ENCODE data around the gene PPFIBP1. TPM values are rescaled to one million over a fixed set of nuclear protein-coding genes. Genes with fewer than 3 reads are reported as not detected.
"Not testable (repeated sequence)": the region's sequence is repeated elsewhere in the genome, so short reads cannot be mapped to it uniquely, and the experiment has no call there.

Gene PPFIBP1
- total and polyA plus RNA-seq, 9 of the 15 experiments (the other 6 are each of a cell fraction or from before 2014, with no cell fraction given): 0.46 to 3.5 (median 1.8) TPM

DNA sequence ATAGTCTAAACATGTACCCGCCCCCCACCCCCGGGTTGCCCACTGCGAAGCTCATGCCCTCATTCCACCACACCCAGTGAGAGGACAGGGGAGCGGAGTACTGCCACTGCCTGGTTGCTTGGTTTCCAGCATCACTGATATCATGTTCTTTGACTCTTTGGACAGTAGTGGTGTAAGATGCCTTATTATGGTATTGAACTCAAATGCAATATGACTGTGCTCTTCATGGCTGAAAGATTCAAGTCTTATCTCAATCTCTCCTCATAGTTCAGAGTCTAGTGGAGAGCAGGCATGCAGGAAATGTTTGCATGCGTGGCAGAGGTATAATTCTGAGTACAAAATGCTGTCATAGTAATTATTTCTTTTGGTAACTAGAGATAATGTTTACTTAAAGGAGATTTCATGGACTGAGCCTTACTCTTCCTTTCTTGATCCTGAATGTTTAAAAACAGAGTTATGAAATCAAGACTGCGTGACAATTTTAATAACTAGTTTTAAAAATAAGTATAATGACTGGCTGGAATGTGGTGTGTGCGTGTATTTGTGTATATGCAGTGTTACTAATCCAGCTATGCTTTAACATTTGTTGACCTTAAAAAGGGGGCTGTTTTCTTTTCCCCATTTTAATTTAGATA, 116.7 kb downstream of the PPFIBP1 start:
- intact Hi-C loops (cut with micrococcal nuclease); BruUV-seq (replicated peaks); H3K27me3 ChIP-seq (ENCODE audit: control insufficient read depth in 2 of 2, insufficient read depth in 2 of 2, low read length in 2 of 2); H3K79me2 ChIP-seq (ENCODE audit: control insufficient read depth, insufficient read depth, low read length); H3K36me3 ChIP-seq (ENCODE audit: control insufficient read depth, insufficient read depth, low read length); in situ Hi-C loops (cut with MboI); FAIRE-seq; H3K9me1 ChIP-seq (ENCODE audit: control insufficient read depth, insufficient read depth, low read length); DNase-seq (ENCODE audit: extremely low read depth in 1 of 4, low spot score in 3 of 4); H3K27ac ChIP-seq (ENCODE audit: extremely low read depth, low read depth, low read length); H3K9me3 ChIP-seq (replicated peaks; ENCODE audit: control insufficient read depth, insufficient read depth, low read depth, low read length); H3K4me2 ChIP-seq (ENCODE audit: insufficient read depth, low read length); ATAC-seq; H3K9ac ChIP-seq (ENCODE audit: insufficient read depth in 1 of 2, low read depth in 2 of 2, low read length in 2 of 2); H3K4me1 ChIP-seq (replicated peaks in 1 of 2; ENCODE audit: control insufficient read depth in 2 of 2, insufficient read depth in 2 of 2, low read length in 2 of 2); H4K20me1 ChIP-seq (replicated peaks; ENCODE audit: control insufficient read depth, insufficient read depth, low read length); H2AFZ ChIP-seq (ENCODE audit: low read depth, low read length); CTCF ChIA-PET (ENCODE audit: low intra/inter-chr PET ratio); H3K4me3 ChIP-seq: not testable (repeated sequence)
- POLR2A ChIA-PET: interaction anchor here (0.7 kb wide), 1 partner anchor 126 kb away, joined by 3 read pairs; no protein-coding TSS in a partner anchor
- 0% methylated on average over 7 of the region's 7 CpGs for WGBS (ENCODE audit: insufficient coverage, low coverage, missing lambda C conversion rate)

DNA sequence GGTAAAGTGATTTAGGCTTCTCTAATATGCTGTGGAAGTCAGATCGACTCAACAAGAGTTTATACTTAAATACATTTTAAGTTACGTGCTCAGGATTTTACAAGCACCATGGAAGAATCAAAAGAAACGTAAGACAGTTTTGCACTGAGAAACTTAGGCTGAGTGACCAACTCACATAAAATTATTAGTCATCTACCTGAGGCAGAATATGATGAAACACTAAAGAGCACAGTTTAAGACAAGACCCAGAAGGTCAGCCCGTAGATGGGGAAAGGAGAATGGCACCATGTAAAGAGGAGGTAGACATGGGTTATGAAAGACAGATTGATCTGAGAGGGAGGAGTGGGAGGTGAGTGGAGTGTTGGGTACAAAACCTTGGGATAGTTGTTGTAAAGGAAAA, 118.4 kb downstream of the PPFIBP1 start:
- POLR2A ChIA-PET; H3K4me2 ChIP-seq (ENCODE audit: insufficient read depth, low read length); H3K4me1 ChIP-seq (replicated peaks in 1 of 2; ENCODE audit: control insufficient read depth in 2 of 2, insufficient read depth in 2 of 2, low read length in 2 of 2); in situ Hi-C loops (cut with MboI); CTCF ChIA-PET (ENCODE audit: low intra/inter-chr PET ratio); ATAC-seq; H2AFZ ChIP-seq (ENCODE audit: low read depth, low read length); H4K20me1 ChIP-seq (replicated peaks; ENCODE audit: control insufficient read depth, insufficient read depth, low read length); intact Hi-C loops (cut with micrococcal nuclease); H3K9me1 ChIP-seq (ENCODE audit: control insufficient read depth, insufficient read depth, low read length); H3K9ac ChIP-seq (ENCODE audit: insufficient read depth in 1 of 2, low read depth in 2 of 2, low read length in 2 of 2); DNase-seq (ENCODE audit: extremely low read depth in 1 of 4, low spot score in 3 of 4); H3K27ac ChIP-seq (ENCODE audit: extremely low read depth, low read depth, low read length); H3K79me2 ChIP-seq (ENCODE audit: control insufficient read depth, insufficient read depth, low read length); FAIRE-seq; H3K36me3 ChIP-seq (ENCODE audit: control insufficient read depth, insufficient read depth, low read length); H3K4me3 ChIP-seq; BruUV-seq (replicated peaks); H3K27me3 ChIP-seq (ENCODE audit: control insufficient read depth in 2 of 2, insufficient read depth in 2 of 2, low read length in 2 of 2); H3K9me3 ChIP-seq (replicated peaks; ENCODE audit: control insufficient read depth, insufficient read depth, low read depth, low read length): not testable (repeated sequence)
- 0% methylated on average over 4 of the region's 4 CpGs for WGBS (ENCODE audit: insufficient coverage, low coverage, missing lambda C conversion rate)

DNA sequence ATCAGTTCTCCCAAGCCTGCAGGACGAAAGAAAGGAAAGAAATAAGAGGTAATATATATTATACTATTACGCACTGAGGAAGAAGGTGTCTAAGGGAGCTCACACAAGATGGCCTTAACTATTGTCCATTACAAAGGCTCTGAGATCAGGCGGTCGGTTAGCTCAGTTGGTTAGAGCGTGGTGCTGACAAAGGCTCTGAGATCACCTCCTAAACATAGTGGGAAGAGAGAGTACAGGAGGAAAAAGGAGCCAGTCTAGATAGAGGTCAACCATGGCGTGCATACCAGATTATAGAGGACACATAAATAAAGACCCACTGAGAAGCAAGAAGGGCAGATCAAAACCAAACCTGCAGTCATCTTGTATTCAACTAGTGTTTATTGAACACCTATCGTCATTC, 118.9 kb downstream of the PPFIBP1 start:
- BruUV-seq (replicated peaks); H3K4me3 ChIP-seq; ATAC-seq; H3K9me1 ChIP-seq (ENCODE audit: control insufficient read depth, insufficient read depth, low read length); H3K4me2 ChIP-seq (ENCODE audit: insufficient read depth, low read length); H4K20me1 ChIP-seq (replicated peaks; ENCODE audit: control insufficient read depth, insufficient read depth, low read length); POLR2A ChIA-PET; H3K27ac ChIP-seq (ENCODE audit: extremely low read depth, low read depth, low read length); H3K9me3 ChIP-seq (replicated peaks; ENCODE audit: control insufficient read depth, insufficient read depth, low read depth, low read length); H2AFZ ChIP-seq (ENCODE audit: low read depth, low read length); CTCF ChIA-PET (ENCODE audit: low intra/inter-chr PET ratio); DNase-seq (ENCODE audit: extremely low read depth in 1 of 4, low spot score in 3 of 4); in situ Hi-C loops (cut with MboI); H3K79me2 ChIP-seq (ENCODE audit: control insufficient read depth, insufficient read depth, low read length); FAIRE-seq; H3K9ac ChIP-seq (ENCODE audit: insufficient read depth in 1 of 2, low read depth in 2 of 2, low read length in 2 of 2); H3K36me3 ChIP-seq (ENCODE audit: control insufficient read depth, insufficient read depth, low read length); H3K27me3 ChIP-seq (ENCODE audit: control insufficient read depth in 2 of 2, insufficient read depth in 2 of 2, low read length in 2 of 2); intact Hi-C loops (cut with micrococcal nuclease); H3K4me1 ChIP-seq (replicated peaks in 1 of 2; ENCODE audit: control insufficient read depth in 2 of 2, insufficient read depth in 2 of 2, low read length in 2 of 2): not testable (repeated sequence)
- 3% methylated on average over 5 of the region's 7 CpGs for WGBS (ENCODE audit: insufficient coverage, low coverage, missing lambda C conversion rate)

Measured in K562 (cell line).